A673 (cell line): ENCODE measurements around the gene SRP54. TPM values are rescaled to one million over a fixed set of nuclear protein-coding genes. Genes with fewer than 3 reads are reported as not detected.

Source experiments
- BruUV-seq: library from RNA; stranded (reverse); fragments of 400-500 nt; replicated peaks from 2 replicates; lab custom pipeline; 2021; lab: Mats Ljungman, UMichigan
- CTCF ChIA-PET: fragments of 300-600 bp; sonication (Branson Sonifier 250); formaldehyde crosslinking; loops from one replicate; lab custom pipeline; 2022; ENCODE audit warnings: antibody characterized with exemption; lab: Charles Lee
- POLR2A ChIA-PET: fragments of 300-600 bp; sonication (Branson Sonifier 250); formaldehyde crosslinking; loops from one replicate; lab custom pipeline; 2022; ENCODE audit warnings: antibody characterized with exemption; ENCODE audit not compliant: low non-redundant PET; lab: Charles Lee
- DNase-seq: peaks from one replicate; pipeline ENCODE4 v3.0.0-alpha.2; 2015; ENCODE audit warnings: low spot score
- H3K27ac ChIP-seq: fragments of 200-600 bp; sonication (generic); 2 replicates; pipeline ENCODE4 v1.5.1; 2016; ENCODE audit warnings: mixed run types, low read depth, mild to moderate bottlenecking, mixed read lengths, antibody characterized with exemption, low read length; ENCODE audit not compliant: poor library complexity, severe bottlenecking
- H3K27me3 ChIP-seq: fragments of 200-600 bp; sonication (generic); replicated peaks from 2 replicates; pipeline ENCODE4 v1.6.1; 2017; ENCODE audit warnings: mixed run types, low read depth, mild to moderate bottlenecking, mixed read lengths, antibody characterized with exemption, low read length; ENCODE audit not compliant: insufficient read depth, poor library complexity
- H3K36me3 ChIP-seq: fragments of 200-600 bp; sonication (generic); 2 replicates; pipeline ENCODE4 v1.6.1; 2016; ENCODE audit warnings: mixed run types, mild to moderate bottlenecking, mixed read lengths, antibody characterized with exemption, low read length; ENCODE audit not compliant: insufficient read depth, poor library complexity, severe bottlenecking
- H3K4me1 ChIP-seq: fragments of 200-600 bp; sonication (generic); 2 replicates; pipeline ENCODE4 v1.6.1; 2017; ENCODE audit warnings: mixed run types, mild to moderate bottlenecking, mixed read lengths, antibody characterized with exemption, low read length; ENCODE audit not compliant: insufficient read depth, poor library complexity, severe bottlenecking
- H3K4me3 ChIP-seq: fragments of 200-600 bp; sonication (generic); 2 replicates; pipeline ENCODE4 v1.5.1; 2016; ENCODE audit warnings: low read depth, mixed run types, mild to moderate bottlenecking, mixed read lengths, low read length; ENCODE audit not compliant: poor library complexity, severe bottlenecking
- H3K9me3 ChIP-seq: fragments of 200-600 bp; sonication (generic); 2 replicates; pipeline ENCODE4 v1.6.1; 2016; ENCODE audit warnings: mixed run types, low read depth, mild to moderate bottlenecking, mixed read lengths, antibody characterized with exemption, low read length; ENCODE audit not compliant: poor library complexity, severe bottlenecking
- EZH2 ChIP-seq: fragments of 200-600 bp; sonication (generic); IDR thresholded peaks from 2 replicates; pipeline ENCODE4 v1.6.1; 2017; ENCODE audit warnings: borderline replicate concordance, low read depth, mild to moderate bottlenecking, mixed read lengths, antibody characterized with exemption, low read length; ENCODE audit not compliant: poor library complexity, severe bottlenecking
- intact Hi-C: fragments of 100-400 bp; cut with micrococcal nuclease; formaldehyde crosslinking; loops from one replicate; pipeline ENCODE4 v1.10.0; 2022; ENCODE audit not compliant: unreplicated experiment
- total RNA-seq: library from RNA; stranded (reverse); gene quantifications from 2 replicates; pipeline ENCODE4 v1.2.3, GENCODE V29; 2021
- TF ChIP-seq, protein P1 (sequence below): fragments of 300-800, 200-600 bp; sonication (generic); conservative IDR thresholded peaks from 2 replicates; pipeline ENCODE4 v1.5.1; 2017; ENCODE audit warnings: low read depth, mild to moderate bottlenecking, antibody characterized with exemption, low read length, moderate library complexity, mixed read lengths

SRP54 gene
- total RNA-seq, 1 experiment from 2014 or later, result 60.2 TPM

DNA sequence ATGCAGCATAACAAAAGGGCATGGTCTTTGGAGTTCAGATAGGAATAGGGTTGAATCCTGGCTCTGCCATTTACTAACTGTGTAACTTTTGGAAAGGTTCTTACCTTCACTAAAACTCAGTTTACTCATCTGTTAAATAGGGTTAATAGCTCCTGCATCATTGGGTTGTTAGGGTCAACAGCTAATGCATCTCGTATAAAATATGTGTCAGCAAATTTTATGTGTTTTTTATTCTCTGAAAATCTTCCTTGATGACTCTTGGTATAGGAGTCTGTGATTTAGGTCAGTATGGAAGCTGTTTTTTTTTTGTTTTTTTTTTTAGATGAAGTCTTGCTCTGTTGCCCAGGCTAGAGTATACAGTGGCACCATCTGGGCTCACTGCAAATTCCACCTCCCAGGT is 36.1 kb upstream of the SRP54 start:
- no peak for DNase-seq
- no peaks in the 10 kb centered on the region for H3K36me3 ChIP-seq
- no peak for TF ChIP-seq EZH2
- TF ChIP-seq, protein P1, sequence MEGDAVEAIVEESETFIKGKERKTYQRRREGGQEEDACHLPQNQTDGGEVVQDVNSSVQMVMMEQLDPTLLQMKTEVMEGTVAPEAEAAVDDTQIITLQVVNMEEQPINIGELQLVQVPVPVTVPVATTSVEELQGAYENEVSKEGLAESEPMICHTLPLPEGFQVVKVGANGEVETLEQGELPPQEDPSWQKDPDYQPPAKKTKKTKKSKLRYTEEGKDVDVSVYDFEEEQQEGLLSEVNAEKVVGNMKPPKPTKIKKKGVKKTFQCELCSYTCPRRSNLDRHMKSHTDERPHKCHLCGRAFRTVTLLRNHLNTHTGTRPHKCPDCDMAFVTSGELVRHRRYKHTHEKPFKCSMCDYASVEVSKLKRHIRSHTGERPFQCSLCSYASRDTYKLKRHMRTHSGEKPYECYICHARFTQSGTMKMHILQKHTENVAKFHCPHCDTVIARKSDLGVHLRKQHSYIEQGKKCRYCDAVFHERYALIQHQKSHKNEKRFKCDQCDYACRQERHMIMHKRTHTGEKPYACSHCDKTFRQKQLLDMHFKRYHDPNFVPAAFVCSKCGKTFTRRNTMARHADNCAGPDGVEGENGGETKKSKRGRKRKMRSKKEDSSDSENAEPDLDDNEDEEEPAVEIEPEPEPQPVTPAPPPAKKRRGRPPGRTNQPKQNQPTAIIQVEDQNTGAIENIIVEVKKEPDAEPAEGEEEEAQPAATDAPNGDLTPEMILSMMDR, result no peak
- no peaks in the 10 kb centered on the region for H3K4me1 ChIP-seq
- no peak overlapping the region for H3K27ac ChIP-seq
- no TSS peak for BruUV-seq
- ChIA-PET CTCF (no interaction called here), POLR2A (no interaction called here)
- no peaks in the 10 kb centered on the region for H3K27me3 ChIP-seq
- H3K9me3 ChIP-seq, result no peaks in the 10 kb centered on the region
- no peak overlapping the region for H3K4me3 ChIP-seq
- intact Hi-C loops, result no loop called here

DNA sequence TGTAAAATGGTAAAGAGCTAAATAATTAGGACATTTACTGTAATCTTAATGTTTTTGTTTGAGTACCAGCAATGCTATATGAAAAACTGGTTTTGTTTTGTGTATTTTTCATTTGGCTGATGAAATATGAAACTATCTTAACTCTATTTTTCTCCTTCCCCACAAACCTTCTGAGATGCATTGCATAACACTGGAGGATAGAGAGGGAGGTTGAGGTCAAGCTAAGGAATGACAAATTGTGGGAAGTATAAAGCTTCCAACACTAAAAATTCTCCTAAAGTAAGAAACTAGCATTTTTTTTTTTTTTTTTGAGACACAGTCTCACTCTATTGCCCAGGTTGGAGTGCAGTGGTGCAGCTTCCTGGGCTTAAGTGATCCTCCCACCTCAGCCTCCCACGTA is 31.5 kb upstream of the SRP54 start:
- ChIA-PET CTCF (no interaction called here), POLR2A (no interaction called here)
- intact Hi-C loops, result no loop called here
- H3K4me1 ChIP-seq, result no peaks in the 10 kb centered on the region
- H3K36me3 ChIP-seq, result peaks cover 3% of the 10 kb centered on the region
- DNase-seq, result no peak
- no peaks in the 10 kb centered on the region for H3K27me3 ChIP-seq
- H3K9me3 ChIP-seq, result no peaks in the 10 kb centered on the region
- no peak overlapping the region for H3K4me3 ChIP-seq
- no TSS peak for BruUV-seq
- no peak overlapping the region for H3K27ac ChIP-seq
- TF ChIP-seq EZH2, result no peak
- TF ChIP-seq, protein P1, result no peak

DNA sequence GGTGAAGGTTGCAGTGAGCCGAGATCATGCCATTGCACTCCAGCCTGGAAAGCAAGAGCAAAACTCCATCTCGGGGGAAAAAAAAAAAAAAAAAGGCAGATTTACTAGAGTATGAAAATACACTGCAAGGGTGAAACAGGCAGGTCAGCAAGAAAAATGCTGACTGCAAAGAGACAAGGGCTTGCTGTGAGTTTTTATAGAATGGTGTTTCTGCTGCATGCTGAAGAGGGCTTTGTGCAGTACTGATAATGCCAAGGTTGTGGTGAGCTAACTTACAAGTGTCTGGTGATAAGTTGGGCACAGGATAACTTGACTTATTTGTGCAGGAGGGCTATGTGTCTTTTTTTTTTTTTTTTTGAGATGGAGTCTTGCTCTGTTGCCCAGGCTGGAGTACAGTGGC is 25.9 kb upstream of the SRP54 start:
- TF ChIP-seq, protein P1, result no peak
- no peak for TF ChIP-seq EZH2
- ChIA-PET CTCF (no interaction called here), POLR2A (no interaction called here)
- no peak overlapping the region for H3K4me3 ChIP-seq
- H3K4me1 ChIP-seq, result no peaks in the 10 kb centered on the region
- no peak for DNase-seq
- no TSS peak for BruUV-seq
- no peak overlapping the region for H3K27ac ChIP-seq
- H3K36me3 ChIP-seq, result peaks cover 6% of the 10 kb centered on the region
- H3K27me3 ChIP-seq, result no peaks in the 10 kb centered on the region
- H3K9me3 ChIP-seq, result no peaks in the 10 kb centered on the region
- intact Hi-C loops, result no loop called here
